ENCODE data around the gene CAND2. TPM values are rescaled to one million over a fixed set of nuclear protein-coding genes. Genes with fewer than 3 reads are reported as not detected.
A peak's percentile ranks its signal among the peaks of the same experiment; 100 is the strongest.

CAND2 gene
- polyA plus RNA-seq, 3 donors: not detected

GRCh38 chr3:12835052-12835665, 38.7 kb downstream of the CAND2 start:
- Mint-ChIP-seq H3K4me1 (peaks cover 29% of the 10 kb centered on the region), H3K27me3 (ENCODE audit: low read depth in 3 of 3) (no peaks in the 10 kb centered on the region), H3K27ac (peak overlapping the region in 1 of 7 donors; percentile 7), H3K9me3 (peaks cover 0 to 1% (median 0%) of the 10 kb centered on the region in 7 donors), H3K36me3 (peaks cover 90 to 94% of the 10 kb centered on the region in 2 donors), H3K4me3 (no peak overlapping the region)
- H3K79me2 ChIP-seq (ENCODE audit: insufficient read depth, low read length): peaks cover 30% of the 10 kb centered on the region
- H4K20me1 ChIP-seq (ENCODE audit: insufficient read depth, low read length): peaks cover 69% of the 10 kb centered on the region
- no peak overlapping the region for H2AFZ ChIP-seq (ENCODE audit: insufficient read depth, low read depth, low read length, poor library complexity, severe bottlenecking)
- DNase-seq: no peak
- peaks cover 80 to 87% of the 10 kb centered on the region in 2 donors for H3K36me3 ChIP-seq (replicated peaks in 1 of 2; ENCODE audit: control insufficient read depth in 1 of 2, insufficient read depth in 2 of 2, low read length in 2 of 2)
- H3K27ac ChIP-seq (ENCODE audit: low read depth in 1 of 2, low read length in 2 of 2): no peak overlapping the region
- no peaks in the 10 kb centered on the region for H3K9me3 ChIP-seq (replicated peaks in 1 of 2; ENCODE audit: control insufficient read depth in 1 of 2, insufficient read depth in 1 of 2, low read length in 2 of 2)
- H3K4me3 ChIP-seq (replicated peaks in 1 of 3; ENCODE audit: low read depth in 2 of 3, low read length in 3 of 3): no peak overlapping the region
- H3K4me1 ChIP-seq (ENCODE audit: control insufficient read depth in 1 of 2, insufficient read depth in 2 of 2, low read length in 2 of 2): peaks cover 7 to 12% of the 10 kb centered on the region in 2 donors
- H3K9ac ChIP-seq (ENCODE audit: insufficient read depth, low read length, poor library complexity, severe bottlenecking): no peak overlapping the region
- WGBS (ENCODE audit: insufficient coverage): 100% methylated on average over 4 of the region's 6 CpGs
- intact Hi-C loops (cut with micrococcal nuclease): no loop called here
- H3K27me3 ChIP-seq (ENCODE audit: control insufficient read depth in 2 of 2, insufficient read depth in 2 of 2, low read length in 2 of 2): no peaks in the 10 kb centered on the region
- H3K4me2 ChIP-seq (replicated peaks; ENCODE audit: extremely low read depth, low read length, poor library complexity, severe bottlenecking): no peak overlapping the region
- TF ChIP-seq CTCF (IDR thresholded peaks at IDR 0.05): no peak

GRCh38 chr3:12837295-12837986, 41.0 kb downstream of the CAND2 start:
- no peak for DNase-seq
- no peak overlapping the region for H3K4me3 ChIP-seq (replicated peaks in 1 of 3; ENCODE audit: low read depth in 2 of 3, low read length in 3 of 3)
- H3K36me3 Mint-ChIP-seq: peaks cover 74 to 75% of the 10 kb centered on the region in 2 donors
- no peak overlapping the region for H3K27ac ChIP-seq (ENCODE audit: low read depth in 1 of 2, low read length in 2 of 2)
- no peaks in the 10 kb centered on the region for H3K9me3 ChIP-seq (replicated peaks in 1 of 2; ENCODE audit: control insufficient read depth in 1 of 2, insufficient read depth in 1 of 2, low read length in 2 of 2)
- intact Hi-C loops (cut with micrococcal nuclease): no loop called here
- H3K36me3 ChIP-seq (replicated peaks in 1 of 2; ENCODE audit: control insufficient read depth in 1 of 2, insufficient read depth in 2 of 2, low read length in 2 of 2): peaks cover 73% of the 10 kb centered on the region in 2 donors
- H3K9ac ChIP-seq (ENCODE audit: insufficient read depth, low read length, poor library complexity, severe bottlenecking): no peak overlapping the region
- H3K4me1 ChIP-seq (ENCODE audit: control insufficient read depth in 1 of 2, insufficient read depth in 2 of 2, low read length in 2 of 2): peaks cover 16 to 22% of the 10 kb centered on the region in 2 donors
- no peaks in the 10 kb centered on the region for H3K9me3 Mint-ChIP-seq
- 86% methylated on average over 2 of the region's 6 CpGs for WGBS (ENCODE audit: insufficient coverage)
- H3K79me2 ChIP-seq (ENCODE audit: insufficient read depth, low read length): peaks cover 43% of the 10 kb centered on the region
- peaks cover 74% of the 10 kb centered on the region for H4K20me1 ChIP-seq (ENCODE audit: insufficient read depth, low read length)
- no peak overlapping the region for H3K4me3 Mint-ChIP-seq
- H3K4me2 ChIP-seq (replicated peaks; ENCODE audit: extremely low read depth, low read length, poor library complexity, severe bottlenecking): no peak overlapping the region
- H3K27me3 Mint-ChIP-seq (ENCODE audit: low read depth in 3 of 3): no peaks in the 10 kb centered on the region
- no peaks in the 10 kb centered on the region for H3K27me3 ChIP-seq (ENCODE audit: control insufficient read depth in 2 of 2, insufficient read depth in 2 of 2, low read length in 2 of 2)
- H3K4me1 Mint-ChIP-seq: peaks cover 42% of the 10 kb centered on the region
- H2AFZ ChIP-seq (ENCODE audit: insufficient read depth, low read depth, low read length, poor library complexity, severe bottlenecking): no peak overlapping the region
- no peak for TF ChIP-seq CTCF (IDR thresholded peaks at IDR 0.05)
- peak overlapping the region in 3 of 7 donors; percentile 22 to 76 (median 23) for H3K27ac Mint-ChIP-seq
